Astrocyte (in vitro differentiated cells and primary cell): ENCODE measurements around the gene FAS. TPM values are rescaled to one million over a fixed set of nuclear protein-coding genes. Genes with fewer than 3 reads are reported as not detected.
A peak's percentile ranks its signal among the peaks of the same experiment; 100 is the strongest.

Experiments
- DNase-seq: peaks from one replicate; pipeline ENCODE4 v3.0.0-alpha.2; 2010; ENCODE audit warnings: low read depth
- FAIRE-seq: peaks from 2 replicates; lab custom pipeline; 2011; peaks lifted over from hg19 to GRCh38; lab: Jason Lieb, UNC
- H2AFZ ChIP-seq: 2 replicates; pipeline ENCODE4 v1.6.0; 2012; ENCODE audit warnings: low read depth, low read length, inconsistent platforms
- H3K27ac ChIP-seq: 2 replicates; pipeline ENCODE4 v1.5.1; 2011; ENCODE audit warnings: low read depth, low read length, inconsistent platforms
- H3K27me3 ChIP-seq: 2 replicates; pipeline ENCODE4 v1.6.0; 2011; ENCODE audit warnings: low read length, inconsistent platforms; ENCODE audit not compliant: insufficient read depth
- H3K36me3 ChIP-seq: 2 replicates; pipeline ENCODE4 v1.5.1; 2011; ENCODE audit warnings: low read length, inconsistent platforms; ENCODE audit not compliant: insufficient read depth
- H3K4me1 ChIP-seq: 2 replicates; pipeline ENCODE4 v1.5.1; 2011; ENCODE audit warnings: low read length, inconsistent platforms; ENCODE audit not compliant: insufficient read depth
- H3K4me2 ChIP-seq: 2 replicates; pipeline ENCODE4 v1.6.0; 2012; ENCODE audit warnings: low read length, inconsistent platforms
- H3K4me3 ChIP-seq: 2 replicates; pipeline ENCODE4 v1.5.1; 2011; ENCODE audit warnings: low read depth, mild to moderate bottlenecking, low read length, inconsistent platforms; ENCODE audit not compliant: insufficient read depth
- H3K79me2 ChIP-seq: 2 replicates; pipeline ENCODE4 v1.6.0; 2012; ENCODE audit warnings: mild to moderate bottlenecking, low read length, inconsistent platforms; ENCODE audit not compliant: insufficient read depth
- H3K9ac ChIP-seq: 2 replicates; pipeline ENCODE4 v1.6.0; 2012; ENCODE audit warnings: mild to moderate bottlenecking, low read length, inconsistent platforms
- H3K9me3 ChIP-seq: 2 replicates; pipeline ENCODE4 v1.5.1; 2012; ENCODE audit warnings: low read depth, mild to moderate bottlenecking, low read length, inconsistent platforms; ENCODE audit not compliant: insufficient read depth
- H4K20me1 ChIP-seq: 2 replicates; pipeline ENCODE4 v1.6.0; 2012; ENCODE audit warnings: low read length, inconsistent platforms; ENCODE audit not compliant: insufficient read depth
- H3K27ac Mint-ChIP-seq: one replicate; pipeline ENCODE4 v1.8.0; 2021; ENCODE audit warnings: mild to moderate bottlenecking, mixed read lengths; ENCODE audit not compliant: unreplicated experiment
- H3K27me3 Mint-ChIP-seq: one replicate; pipeline ENCODE4 v1.8.0; 2021; ENCODE audit warnings: low read depth, mixed read lengths; ENCODE audit not compliant: unreplicated experiment
- H3K36me3 Mint-ChIP-seq: one replicate; pipeline ENCODE4 v1.8.0; 2021; ENCODE audit warnings: low read depth, mixed read lengths; ENCODE audit not compliant: unreplicated experiment
- H3K4me1 Mint-ChIP-seq: one replicate; pipeline ENCODE4 v1.8.0; 2021; ENCODE audit warnings: low read depth, mixed read lengths; ENCODE audit not compliant: unreplicated experiment
- H3K4me3 Mint-ChIP-seq: one replicate; pipeline ENCODE4 v1.8.0; 2021; ENCODE audit warnings: mild to moderate bottlenecking, moderate library complexity, mixed read lengths; ENCODE audit not compliant: unreplicated experiment
- H3K9me3 Mint-ChIP-seq: one replicate; pipeline ENCODE4 v1.8.0; 2021; ENCODE audit warnings: mild to moderate bottlenecking, mixed read lengths; ENCODE audit not compliant: unreplicated experiment
- CTCF ChIP-seq: IDR thresholded peaks from 2 replicates; pipeline ENCODE4 v1.5.1; 2011; ENCODE audit warnings: low read depth, mild to moderate bottlenecking, inconsistent platforms, low read length, moderate library complexity; ENCODE audit not compliant: insufficient read depth
- EZH2 ChIP-seq: IDR thresholded peaks from 2 replicates; pipeline ENCODE4 v1.6.1; 2012; ENCODE audit warnings: mild to moderate bottlenecking, low read length, inconsistent platforms; ENCODE audit not compliant: insufficient read depth
- microRNA-seq: library from miRNA; unstranded; fragments of <30 nt; microRNA quantifications from one replicate; pipeline ENCODE4 v1.2.0, GENCODE V29; 2020
- total RNA-seq: library from RNA; stranded (reverse); gene quantifications from 2 replicates; pipeline ENCODE4 v1.2.1, GENCODE V29; 2021

FAS gene
- total RNA-seq, 1 donor from 2014 or later = 32.6 TPM

DNA sequence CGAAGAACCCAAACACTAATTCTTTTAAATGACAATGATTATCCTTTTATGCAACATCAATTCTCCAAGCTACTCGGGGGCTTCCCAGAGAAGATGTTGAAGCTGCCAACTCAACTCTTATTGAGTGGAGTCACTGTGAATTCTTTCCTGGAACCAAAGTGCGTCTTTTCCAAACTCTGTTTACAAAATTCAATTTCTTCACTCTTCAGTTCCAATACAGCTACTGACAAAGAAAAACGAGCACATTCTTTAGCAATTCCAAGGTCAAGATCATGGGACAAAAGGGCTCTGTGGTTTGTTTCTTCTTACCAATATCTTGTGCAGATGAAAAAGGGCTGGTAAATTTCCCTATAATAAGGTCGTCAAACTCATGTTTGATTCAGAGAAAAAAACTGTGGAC is 74.2 kb downstream of the FAS start:
- Histone ChIP-seq H3K36me3 (no peaks in the 10 kb centered on the region), H3K9ac (no peak overlapping the region), H3K27ac (no peak overlapping the region), H3K4me1 (no peaks in the 10 kb centered on the region), H4K20me1 (no peaks in the 10 kb centered on the region), H3K9me3 (no peaks in the 10 kb centered on the region), H3K79me2 (no peaks in the 10 kb centered on the region), H3K4me3 (no peak overlapping the region), H2AFZ (no peak overlapping the region), H3K4me2 (no peak overlapping the region), H3K27me3 (no peaks in the 10 kb centered on the region)
- FAIRE-seq (peak; percentile 52), DNase-seq (peak; percentile 50)
- no peaks in the 10 kb centered on the region for H3K36me3 Mint-ChIP-seq
- peaks cover 6% of the 10 kb centered on the region for H3K4me1 Mint-ChIP-seq
- no peak overlapping the region for H3K4me3 Mint-ChIP-seq
- TF ChIP-seq CTCF (no peak), EZH2 (no peak)
- no peaks in the 10 kb centered on the region for H3K9me3 Mint-ChIP-seq
- no peaks in the 10 kb centered on the region for H3K27me3 Mint-ChIP-seq
- no peak overlapping the region for H3K27ac Mint-ChIP-seq

Small RNAs within 50 kb of the gene (microRNA-seq; reads per million reads assigned to microRNA genes)
- gene MIR4679-1 = not detected
- gene MIR4679-2 = not detected

Other genes with a start within 250 kb of the FAS start
- not detected in 2 replicates for gene LIPN, start 230.8 kb upstream of the FAS start, total RNA-seq
- gene LIPM, start 188.1 kb upstream of the FAS start, total RNA-seq = not detected in 2 replicates
- not detected in 2 replicates for gene ANKRD22, start 139.0 kb upstream of the FAS start, total RNA-seq
- 1.4 and 1.5 TPM in 2 replicates for gene STAMBPL1, start 110.6 kb upstream of the FAS start, total RNA-seq
- 320 and 345 TPM in 2 replicates for gene ACTA2, start 38.0 kb upstream of the FAS start, total RNA-seq
- 0.22 and 0.34 TPM in 2 replicates for gene CH25H, start 216.5 kb downstream of the FAS start, total RNA-seq